Occipital lobe (tissue), 2 donors: ENCODE measurements around the gene WFDC12. TPM values are rescaled to one million over a fixed set of nuclear protein-coding genes. Genes with fewer than 3 reads are reported as not detected.

ENCODE experiments used
- DNase-seq: peaks from one replicate; lab custom pipeline; 2025; lab: John Stamatoyannopoulos, UW
- total RNA-seq: library from RNA; depleted of rRNA; stranded (reverse); fragments of >200 nt; gene quantifications from one replicate; pipeline ENCODE4 v1.2.3, GENCODE V29; 2014

Gene WFDC12
- total RNA-seq, 1 donor from 2014 or later: not detected

DNA sequence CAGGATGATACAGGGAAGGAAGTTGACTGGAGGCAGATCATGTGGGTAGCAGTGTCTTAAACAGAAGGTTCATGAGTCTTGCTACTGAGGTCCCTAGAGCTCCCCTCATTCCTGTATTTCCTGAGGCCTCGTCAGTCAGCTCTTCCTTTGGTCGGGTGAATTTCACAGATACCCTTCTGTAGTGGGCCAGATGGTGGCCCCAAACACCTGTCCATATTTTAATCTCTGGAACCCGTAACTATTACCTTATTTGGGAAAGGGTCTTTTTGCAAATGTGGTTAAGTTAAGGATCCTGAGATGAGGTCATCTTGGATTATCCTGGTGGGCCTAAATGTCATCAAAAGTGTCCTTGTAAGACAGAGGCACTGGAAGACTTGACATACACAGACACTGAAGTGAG is 32.9 kb downstream of the WFDC12 start:
- no peak for DNase-seq

GRCh38 chr20:45090481-45090880 is 33.8 kb downstream of the WFDC12 start:
- DNase-seq: no peak

DNA sequence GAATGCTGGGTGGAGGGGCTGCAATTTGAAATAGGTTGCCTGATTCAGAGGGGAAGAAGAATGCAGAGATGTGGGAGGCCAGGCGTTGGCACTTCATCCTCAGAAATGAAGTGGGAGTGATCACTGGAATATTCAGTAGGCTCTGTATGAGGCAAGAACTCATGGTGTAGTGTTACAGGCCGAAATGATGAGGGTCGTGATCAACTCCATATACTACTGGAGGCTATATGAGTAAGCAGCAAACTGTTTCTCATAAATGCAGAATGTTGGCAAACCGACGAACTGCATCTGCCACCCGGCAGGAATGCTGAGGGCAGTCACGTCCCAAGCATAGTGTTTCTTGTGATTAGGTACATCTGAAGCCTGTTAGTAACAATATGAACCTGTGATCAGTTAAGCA is 36.0 kb downstream of the WFDC12 start:
- peak; percentile 23 for DNase-seq

- no peak for DNase-seq
These were observed 36.5 kb downstream of the WFDC12 start for GRCh38 chr20:45087814-45088213.

DNA sequence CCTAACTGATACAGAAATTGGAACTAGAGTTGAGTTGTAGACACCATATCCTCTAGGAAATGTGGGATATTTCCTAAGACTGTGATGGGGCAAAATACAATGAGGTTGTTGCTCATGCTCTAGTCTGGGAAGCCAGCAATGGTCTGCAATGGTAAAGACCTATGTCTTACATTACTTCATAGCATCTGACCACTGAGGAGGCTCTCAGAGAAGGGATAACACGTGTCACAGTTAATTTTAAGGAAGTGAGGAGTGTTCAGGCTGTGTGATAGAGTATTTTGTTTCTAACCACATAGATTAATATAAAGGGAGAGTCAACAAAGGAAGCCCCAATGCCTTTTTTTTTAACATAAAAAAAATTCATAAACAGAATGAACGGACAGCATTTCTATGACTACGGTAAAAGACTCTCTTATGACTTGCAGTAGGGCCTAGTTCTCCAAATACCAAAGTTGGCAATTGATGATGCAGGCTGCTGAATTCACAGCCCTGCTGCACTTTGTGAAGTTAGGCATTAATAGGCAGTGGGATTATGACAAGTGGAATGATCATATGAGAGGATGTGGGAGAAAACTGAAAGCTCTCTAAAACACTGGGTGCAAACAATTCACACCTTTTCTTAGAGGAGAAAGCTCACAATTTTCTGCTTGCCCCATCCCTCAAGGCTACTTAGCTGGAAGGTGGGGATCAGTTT is 37.0 kb downstream of the WFDC12 start:
- DNase-seq: no peak

- no peak for DNase-seq
These were observed 38.4 kb downstream of the WFDC12 start for GRCh38 chr20:45085867-45086266.

- DNase-seq: no peak
These were observed 39.0 kb downstream of the WFDC12 start for GRCh38 chr20:45085289-45085688.

- DNase-seq: no peak
These were observed 41.1 kb downstream of the WFDC12 start for GRCh38 chr20:45083127-45083526.

GRCh38 chr20:45082468-45082867 is 41.8 kb downstream of the WFDC12 start:
- DNase-seq: no peak

GRCh38 chr20:45080867-45081624 is 43.2 kb downstream of the WFDC12 start:
- no peak for DNase-seq

DNA sequence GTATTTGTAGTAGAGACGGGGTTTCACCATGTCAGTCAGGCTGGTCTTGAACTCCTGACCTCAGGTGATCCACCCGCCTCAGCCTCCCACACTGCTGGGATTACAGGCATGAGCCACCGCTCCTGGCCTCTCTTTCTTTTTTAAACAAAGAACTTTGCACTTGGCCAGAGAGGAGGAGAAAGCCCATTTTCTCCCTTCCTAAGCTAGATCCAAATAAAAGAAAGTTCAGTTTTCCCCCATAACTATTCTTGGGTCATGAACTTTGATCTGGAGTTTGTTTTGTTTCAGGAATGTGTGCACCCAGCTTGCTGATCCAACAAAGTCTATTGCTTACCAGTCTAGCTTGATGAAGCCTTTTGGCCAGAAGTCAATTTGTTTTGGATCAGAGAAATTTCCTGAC is 46.7 kb downstream of the WFDC12 start:
- DNase-seq: no peak

Other genes starting within 250 kb of the WFDC12 start
- gene YWHAB, start 238.8 kb downstream of the WFDC12 start, total RNA-seq: 121 TPM
- gene PABPC1L, start 214.4 kb downstream of the WFDC12 start, total RNA-seq: 4.4 TPM
- 5.0 TPM for gene TOMM34, start 164.1 kb downstream of the WFDC12 start, total RNA-seq
- gene STK4, start 158.0 kb downstream of the WFDC12 start, total RNA-seq: 56.6 TPM
- 2.7 TPM for gene KCNS1, start 23.3 kb downstream of the WFDC12 start, total RNA-seq
- not detected for gene WFDC5, start 9.3 kb downstream of the WFDC12 start, total RNA-seq
- not detected for gene PI3, start 50.4 kb upstream of the WFDC12 start, total RNA-seq
- gene SEMG1, start 82.6 kb upstream of the WFDC12 start, total RNA-seq: not detected
- gene SEMG2, start 96.9 kb upstream of the WFDC12 start, total RNA-seq: not detected
- not detected for gene SLPI, start 130.1 kb upstream of the WFDC12 start, total RNA-seq
- not detected for gene RBPJL, start 182.4 kb upstream of the WFDC12 start, total RNA-seq
- not detected for gene MATN4, start 183.8 kb upstream of the WFDC12 start, total RNA-seq
- 1.9 TPM for gene SDC4, start 224.0 kb upstream of the WFDC12 start, total RNA-seq
- 23.4 TPM for gene SYS1, start 238.7 kb upstream of the WFDC12 start, total RNA-seq